Left lung (tissue), 10 donors: ENCODE data around the gene ATXN10. TPM values are rescaled to one million over a fixed set of nuclear protein-coding genes. Genes with fewer than 3 reads are reported as not detected.

ENCODE experiments used
- ATAC-seq: fragments of 200-7000 bp; cut with Tn5 transposase; one replicate; pipeline ENCODE4 v1.9.1; 2020; ENCODE audit warnings: moderate library complexity
- DNase-seq, 4 donors: peaks; one replicate each; pipeline ENCODE4 v3.0.0-alpha.2; 2013 to 2020
- H3K27ac ChIP-seq, 2 donors: fragments of 200-600 bp; sonication (generic) in 1 of 2; one replicate each; pipeline versions ENCODE4 v1.5.0 to v1.8.0; 2020 to 2021
- H3K27me3 ChIP-seq, 2 donors: fragments of 200-600 bp; sonication (generic) in 1 of 2; one replicate each; pipeline versions ENCODE4 v1.5.0 to v1.8.0; 2020 to 2021
- H3K36me3 ChIP-seq, 2 donors: fragments of 200-600 bp; sonication (generic) in 1 of 2; one replicate each; pipeline versions ENCODE4 v1.5.0 to v1.8.0; 2020 to 2021
- H3K4me1 ChIP-seq, 2 donors: fragments of 200-600 bp; one replicate each; pipeline ENCODE4 v1.8.0; 2021
- H3K4me3 ChIP-seq, 2 donors: fragments of 200-600 bp; sonication (generic) in 1 of 2; one replicate each; pipeline versions ENCODE4 v1.5.0 to v1.8.0; 2020 to 2021; ENCODE audit warnings: mild to moderate bottlenecking in 1 of 2
- H3K9me3 ChIP-seq, 2 donors: fragments of 200-600 bp; sonication (generic) in 1 of 2; one replicate each; pipeline versions ENCODE4 v1.5.0 to v1.8.0; 2020 to 2021
- intact Hi-C, 2 donors: fragments of 100-400 bp; cut with DNase I; formaldehyde crosslinking; loops; one replicate each; pipeline versions ENCODE4 v1.11.2 to v1.14.2; 2022
- polyA plus RNA-seq, 6 donors: library from polyadenylated mRNA; unstranded; fragments of 120-200 nt; gene quantifications; one replicate each; pipeline ENCODE4 v1.2.1, GENCODE V29; 2013; ENCODE audit not compliant: insufficient read length in 6 of 6
- total RNA-seq, 2 donors: library from RNA; stranded (reverse); fragmentation: NEBNext Ultra II Directional; extraction: Animal tissue kit (Norgen Biotek cat#: 25700); gene quantifications; one replicate each; pipeline ENCODE4 v1.2.1, GENCODE V29; 2021
- TF ChIP-seq, protein P1 (sequence below), 2 donors: fragments of 200-600 bp; sonication (generic) in 1 of 2; IDR thresholded peaks; one replicate each; pipeline versions ENCODE4 v1.5.0 to v1.8.0; 2021; ENCODE audit warnings: antibody characterized with exemption in 2 of 2
- donor health status: DM: no; HTN: yes; CAD: no.
- donor health status: DM: no; HTN: no; CAD: no.

Gene ATXN10
- total and polyA plus RNA-seq, 8 donors = 117 to 281 (median 237) TPM

DNA sequence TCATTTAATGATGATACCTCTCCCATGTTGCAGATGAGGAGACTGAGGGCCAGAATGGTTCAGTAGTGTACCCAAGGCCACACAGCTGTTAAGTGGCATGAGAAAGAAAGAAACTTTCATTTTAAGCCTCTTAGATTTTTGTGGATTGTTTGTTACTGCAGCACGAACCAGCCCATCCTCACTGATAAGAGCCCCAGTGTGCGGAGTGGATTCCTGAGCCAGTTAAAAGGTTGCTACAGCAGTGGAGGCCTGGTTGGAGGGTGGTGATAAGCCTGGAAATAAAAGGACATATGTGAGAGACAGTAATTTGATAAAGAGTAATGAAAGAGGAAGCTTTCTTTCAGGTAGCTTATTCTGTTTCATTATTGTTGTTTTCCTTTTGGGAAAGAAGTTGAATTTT lies 89.0 kb downstream of the ATXN10 start:
- Histone ChIP-seq H3K4me1 (no peaks in the 10 kb centered on the region), H3K9me3 (no peaks in the 10 kb centered on the region), H3K36me3 (peaks cover 0 to 4% of the 10 kb centered on the region in 2 donors), H3K27me3 (no peaks in the 10 kb centered on the region), H3K27ac (no peak overlapping the region), H3K4me3 (no peak overlapping the region)
- TF ChIP-seq, protein P1, sequence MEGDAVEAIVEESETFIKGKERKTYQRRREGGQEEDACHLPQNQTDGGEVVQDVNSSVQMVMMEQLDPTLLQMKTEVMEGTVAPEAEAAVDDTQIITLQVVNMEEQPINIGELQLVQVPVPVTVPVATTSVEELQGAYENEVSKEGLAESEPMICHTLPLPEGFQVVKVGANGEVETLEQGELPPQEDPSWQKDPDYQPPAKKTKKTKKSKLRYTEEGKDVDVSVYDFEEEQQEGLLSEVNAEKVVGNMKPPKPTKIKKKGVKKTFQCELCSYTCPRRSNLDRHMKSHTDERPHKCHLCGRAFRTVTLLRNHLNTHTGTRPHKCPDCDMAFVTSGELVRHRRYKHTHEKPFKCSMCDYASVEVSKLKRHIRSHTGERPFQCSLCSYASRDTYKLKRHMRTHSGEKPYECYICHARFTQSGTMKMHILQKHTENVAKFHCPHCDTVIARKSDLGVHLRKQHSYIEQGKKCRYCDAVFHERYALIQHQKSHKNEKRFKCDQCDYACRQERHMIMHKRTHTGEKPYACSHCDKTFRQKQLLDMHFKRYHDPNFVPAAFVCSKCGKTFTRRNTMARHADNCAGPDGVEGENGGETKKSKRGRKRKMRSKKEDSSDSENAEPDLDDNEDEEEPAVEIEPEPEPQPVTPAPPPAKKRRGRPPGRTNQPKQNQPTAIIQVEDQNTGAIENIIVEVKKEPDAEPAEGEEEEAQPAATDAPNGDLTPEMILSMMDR (IDR thresholded peaks at IDR 0.05) = no peak
- intact Hi-C loops = no loop called here
- DNase-seq (no peak), ATAC-seq (no peak)

DNA sequence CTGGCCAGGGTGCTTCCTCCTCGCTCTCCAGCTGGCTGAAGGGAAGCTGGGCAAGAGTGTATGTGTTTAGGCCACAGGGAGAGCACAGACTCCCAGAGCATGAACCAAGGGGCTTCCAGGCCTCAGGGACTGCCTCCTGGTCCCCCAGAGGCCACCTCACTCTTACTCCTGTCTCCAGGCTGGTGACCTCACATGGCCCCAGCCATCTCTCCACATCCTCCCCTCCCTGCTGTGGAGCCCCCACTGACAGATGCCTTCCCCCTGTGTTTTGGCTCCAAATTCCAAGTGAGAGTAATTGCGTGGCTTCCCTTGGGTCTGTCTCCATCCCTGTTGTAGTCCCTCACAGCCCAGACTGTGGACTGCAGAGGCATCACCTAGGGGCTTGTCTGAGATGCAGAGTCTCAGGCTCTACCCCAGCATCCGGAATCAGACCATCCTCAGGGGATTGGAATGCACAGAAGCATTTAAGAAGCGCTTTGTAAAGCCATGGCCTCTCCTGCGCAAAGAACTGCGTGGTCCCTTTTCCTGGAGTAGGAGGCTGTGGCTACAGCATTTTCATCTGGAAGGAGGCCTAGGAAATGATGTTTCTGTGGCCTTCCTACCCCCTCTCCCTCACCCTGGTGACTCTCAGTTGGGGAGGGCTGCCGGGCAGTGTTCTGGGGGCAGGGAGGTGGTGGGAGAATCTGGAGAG lies 91.1 kb downstream of the ATXN10 start:
- H3K27me3 ChIP-seq = no peaks in the 10 kb centered on the region
- H3K4me1 ChIP-seq = no peaks in the 10 kb centered on the region
- H3K36me3 ChIP-seq = peaks cover 0 to 4% of the 10 kb centered on the region in 2 donors
- no peaks in the 10 kb centered on the region for H3K9me3 ChIP-seq
- H3K27ac ChIP-seq = no peak overlapping the region
- intact Hi-C loops = no loop called here
- no peak for DNase-seq
- TF ChIP-seq, protein P1 (IDR thresholded peaks at IDR 0.05) = no peak
- ATAC-seq = peak; percentile 25
- H3K4me3 ChIP-seq = no peak overlapping the region

DNA sequence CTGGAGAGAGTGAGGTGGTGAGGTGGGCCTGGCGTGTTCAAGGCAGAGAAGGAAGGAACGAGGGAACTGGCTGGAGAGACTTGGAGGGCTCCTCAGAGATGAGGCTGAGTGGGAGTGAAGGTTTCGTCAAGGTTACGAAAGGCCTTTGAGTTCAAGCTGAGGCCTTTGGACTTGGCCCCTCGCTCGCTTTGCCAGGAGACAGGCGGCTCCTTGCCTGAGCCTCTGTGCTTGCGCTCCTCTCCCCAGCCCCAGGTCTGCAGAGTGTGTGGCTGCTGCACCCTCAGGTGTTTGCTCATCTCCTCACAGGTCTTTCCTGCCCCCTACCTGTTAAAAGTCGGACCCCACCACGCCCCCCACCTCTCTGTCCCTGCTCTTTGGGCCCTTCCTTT lies 91.6 kb downstream of the ATXN10 start:
- peak; percentile 47 for ATAC-seq
- Histone ChIP-seq H3K27ac (no peak overlapping the region), H3K36me3 (peaks cover 0 to 4% of the 10 kb centered on the region in 2 donors), H3K27me3 (no peaks in the 10 kb centered on the region), H3K4me1 (no peaks in the 10 kb centered on the region), H3K4me3 (no peak overlapping the region), H3K9me3 (no peaks in the 10 kb centered on the region)
- DNase-seq = no peak
- intact Hi-C loops = no loop called here
- TF ChIP-seq, protein P1 (IDR thresholded peaks at IDR 0.05) = no peak

DNA sequence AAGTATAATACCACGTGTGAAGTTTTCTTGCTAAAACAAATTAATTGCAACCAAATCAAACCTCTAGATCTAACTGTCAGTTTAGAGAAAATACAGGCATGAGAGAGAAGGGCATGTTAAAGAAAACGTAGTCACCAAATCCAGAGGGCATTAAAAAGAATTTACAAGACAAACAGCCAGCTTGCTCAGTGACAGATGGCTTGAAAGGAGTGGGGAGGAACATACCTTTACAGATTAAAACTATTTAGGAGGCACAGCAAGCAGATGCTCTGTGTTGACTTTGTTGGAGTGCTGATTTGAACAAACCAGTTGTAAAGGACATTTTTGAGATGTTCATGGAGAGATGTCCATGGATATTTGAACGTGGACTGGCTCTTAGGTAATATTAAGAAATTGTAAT lies 96.9 kb downstream of the ATXN10 start:
- no peaks in the 10 kb centered on the region for H3K4me1 ChIP-seq
- H3K9me3 ChIP-seq = no peaks in the 10 kb centered on the region
- ATAC-seq (no peak), DNase-seq (no peak)
- intact Hi-C loops = no loop called here
- H3K36me3 ChIP-seq = peaks cover 0 to 9% of the 10 kb centered on the region in 2 donors
- no peak overlapping the region for H3K4me3 ChIP-seq
- TF ChIP-seq, protein P1 (IDR thresholded peaks at IDR 0.05) = no peak
- H3K27me3 ChIP-seq = no peaks in the 10 kb centered on the region
- H3K27ac ChIP-seq = no peak overlapping the region

DNA sequence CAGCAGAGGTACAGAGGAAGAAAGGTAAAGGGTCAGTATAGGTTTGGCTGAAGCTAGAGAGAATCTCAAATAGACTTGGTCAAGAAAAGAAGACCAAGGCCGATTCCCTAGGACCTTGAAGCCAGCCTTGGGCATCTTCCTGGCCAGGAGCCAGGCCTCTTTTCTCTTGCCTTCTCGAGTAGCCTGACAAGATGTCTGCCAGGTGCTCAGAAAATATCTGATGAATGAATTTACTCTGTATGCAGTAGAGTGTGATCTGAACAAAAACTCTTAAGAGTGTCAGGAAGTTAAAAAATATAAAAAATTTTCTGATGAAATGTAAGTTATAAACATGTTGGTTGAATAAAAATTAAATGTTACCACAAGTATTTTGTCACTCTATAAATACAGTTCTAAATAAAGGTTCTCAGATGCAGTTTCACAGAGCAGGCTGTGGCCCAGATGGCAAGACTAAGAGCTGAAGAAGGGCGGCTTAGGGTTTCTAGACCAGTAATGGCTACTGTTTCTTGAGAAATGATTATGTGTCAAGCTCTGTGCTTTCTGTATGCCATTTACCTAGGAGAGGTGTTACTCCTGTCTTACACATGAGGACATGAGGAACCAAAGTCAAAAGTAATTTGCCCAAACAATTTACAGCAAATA lies 98.1 kb downstream of the ATXN10 start:
- no peaks in the 10 kb centered on the region for H3K9me3 ChIP-seq
- peaks cover 0 to 5% of the 10 kb centered on the region in 2 donors for H3K36me3 ChIP-seq
- no peaks in the 10 kb centered on the region for H3K4me1 ChIP-seq
- H3K27me3 ChIP-seq = no peaks in the 10 kb centered on the region
- H3K4me3 ChIP-seq = no peak overlapping the region
- DNase-seq = no peak
- intact Hi-C loops = no loop called here
- ATAC-seq = no peak
- no peak overlapping the region for H3K27ac ChIP-seq
- TF ChIP-seq, protein P1 (IDR thresholded peaks at IDR 0.05) = no peak
